ENCODE measurements around the gene TMEM107. TPM values are rescaled to one million over a fixed set of nuclear protein-coding genes. Genes with fewer than 3 reads are reported as not detected.

Gene TMEM107
- total RNA-seq, 4 donors from 2014 or later: 12.7 to 21.7 (median 15.5) TPM

DNA sequence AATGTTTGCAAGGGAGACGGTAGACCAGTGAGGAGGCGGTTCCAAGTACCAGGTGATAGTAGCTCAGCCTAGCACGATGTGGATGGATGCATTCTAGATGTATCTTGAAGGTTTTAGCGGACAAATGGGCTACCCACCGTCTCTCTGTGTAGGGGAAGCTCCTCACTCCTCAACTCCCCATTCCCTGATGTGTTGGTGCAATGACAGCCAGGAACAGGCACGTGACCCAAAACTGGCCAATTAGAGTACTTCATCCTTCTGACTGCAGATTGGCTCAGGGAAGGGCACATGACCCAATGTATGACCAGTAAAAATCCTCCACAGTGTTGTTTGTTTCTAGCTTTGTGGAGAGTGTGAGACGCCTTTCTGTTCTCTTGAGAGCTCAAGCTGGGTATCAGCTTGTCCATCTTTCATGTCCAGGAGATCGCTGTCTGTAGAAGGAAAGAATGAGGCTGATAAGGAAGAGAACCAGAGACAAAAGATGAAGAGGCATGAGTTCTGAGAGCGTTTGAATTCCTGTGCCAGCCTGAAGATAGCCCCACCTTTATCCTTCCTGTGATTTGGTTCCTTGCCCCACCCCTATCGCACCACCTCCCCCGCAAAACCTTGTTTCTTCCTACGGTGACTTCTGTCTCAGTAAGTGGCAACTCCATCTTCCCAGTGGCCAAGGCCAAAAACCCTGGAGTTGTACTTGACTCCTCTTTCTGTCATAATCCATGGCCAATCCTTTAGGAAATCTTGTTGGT, 16.1 kb upstream of the TMEM107 start:
- peak in 3 of 4 donors; percentile 29 to 81 (median 60) for TF ChIP-seq POLR2A (IDR thresholded peaks at IDR 0.05)
- TF ChIP-seq, protein P1, sequence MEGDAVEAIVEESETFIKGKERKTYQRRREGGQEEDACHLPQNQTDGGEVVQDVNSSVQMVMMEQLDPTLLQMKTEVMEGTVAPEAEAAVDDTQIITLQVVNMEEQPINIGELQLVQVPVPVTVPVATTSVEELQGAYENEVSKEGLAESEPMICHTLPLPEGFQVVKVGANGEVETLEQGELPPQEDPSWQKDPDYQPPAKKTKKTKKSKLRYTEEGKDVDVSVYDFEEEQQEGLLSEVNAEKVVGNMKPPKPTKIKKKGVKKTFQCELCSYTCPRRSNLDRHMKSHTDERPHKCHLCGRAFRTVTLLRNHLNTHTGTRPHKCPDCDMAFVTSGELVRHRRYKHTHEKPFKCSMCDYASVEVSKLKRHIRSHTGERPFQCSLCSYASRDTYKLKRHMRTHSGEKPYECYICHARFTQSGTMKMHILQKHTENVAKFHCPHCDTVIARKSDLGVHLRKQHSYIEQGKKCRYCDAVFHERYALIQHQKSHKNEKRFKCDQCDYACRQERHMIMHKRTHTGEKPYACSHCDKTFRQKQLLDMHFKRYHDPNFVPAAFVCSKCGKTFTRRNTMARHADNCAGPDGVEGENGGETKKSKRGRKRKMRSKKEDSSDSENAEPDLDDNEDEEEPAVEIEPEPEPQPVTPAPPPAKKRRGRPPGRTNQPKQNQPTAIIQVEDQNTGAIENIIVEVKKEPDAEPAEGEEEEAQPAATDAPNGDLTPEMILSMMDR (IDR thresholded peaks at IDR 0.05): no peak
- peak overlapping the region; percentile 9 to 62 (median 40) for H3K4me3 ChIP-seq
- peak overlapping the region; percentile 78 to 93 (median 90) for H3K27ac ChIP-seq
- no peaks in the 10 kb centered on the region for H3K9me3 ChIP-seq
- H3K27me3 ChIP-seq: no peaks in the 10 kb centered on the region
- WGBS, 2 donors: 5 to 8% methylated on average over 12 of the region's 12 CpGs
- H3K4me1 ChIP-seq: peaks cover 13 to 54% (median 31%) of the 10 kb centered on the region in 3 donors
- H3K36me3 ChIP-seq: no peaks in the 10 kb centered on the region
- no peak for DNase-seq
- intact Hi-C loops (cut with DNase I): no loop called here

- Histone ChIP-seq H3K27ac (peak overlapping the region; percentile 96 to 99 (median 98)), H3K4me3 (peak overlapping the region in 3 of 4 donors; percentile 85 to 97 (median 86)), H3K36me3 (no peaks in the 10 kb centered on the region), H3K4me1 (peaks cover 13 to 72% (median 31%) of the 10 kb centered on the region in 3 donors), H3K9me3 (no peaks in the 10 kb centered on the region), H3K27me3 (no peaks in the 10 kb centered on the region)
- 33 to 42% methylated on average over 6 of the region's 6 CpGs for WGBS, 2 donors
- no peak for DNase-seq
- no peak for TF ChIP-seq POLR2A (IDR thresholded peaks at IDR 0.05)
- TF ChIP-seq, protein P1 (IDR thresholded peaks at IDR 0.05): no peak
- intact Hi-C loops (cut with DNase I): no loop called here
Measured at GRCh38 chr17:8190506-8190905, 14.3 kb upstream of the TMEM107 start.

- Histone ChIP-seq H3K4me1 (peaks cover 13 to 73% (median 31%) of the 10 kb centered on the region in 3 donors), H3K9me3 (no peaks in the 10 kb centered on the region), H3K36me3 (no peaks in the 10 kb centered on the region), H3K27ac (peak within 1 kb of the TSS; percentile 96 to 99 (median 98)), H3K27me3 (no peaks in the 10 kb centered on the region), H3K4me3 (peak within 1 kb of the TSS; percentile 75 to 97 (median 86))
- 0% methylated on average over 9 to 12 of the region's 70 CpGs for WGBS, 2 donors
- peak; percentile 92 for DNase-seq
- TF ChIP-seq, protein P1 (IDR thresholded peaks at IDR 0.05): no peak
- peak in 3 of 4 donors; percentile 77 to 92 (median 82) for TF ChIP-seq POLR2A (IDR thresholded peaks at IDR 0.05)
- intact Hi-C loops (cut with DNase I): no loop called here
Measured at GRCh38 chr17:8189711-8190477, 13.7 kb upstream of the TMEM107 start, which contains the start of gene BORCS6. Gene BORCS6, minus strand, starts transcription at chr17:8190180. Its CDS starts 40 bp downstream, at chr17:8190140.

- DNase-seq: no peak
- intact Hi-C loops (cut with DNase I): no loop called here
Measured at GRCh38 chr17:8189041-8189710, 13.0 kb upstream of the TMEM107 start.

More at GRCh38 chr17:8189041-8189710, 13.0 kb upstream of the TMEM107 start:
- H3K36me3 ChIP-seq: no peaks in the 10 kb centered on the region
- 0 to 20% methylated on average over 1 to 28 of the region's 67 CpGs for WGBS, 2 donors
- H3K27ac ChIP-seq: peak overlapping the region; percentile 96 to 99 (median 98)
- H3K4me3 ChIP-seq: peak overlapping the region; percentile 75 to 97 (median 86)
- H3K9me3 ChIP-seq: no peaks in the 10 kb centered on the region
- H3K4me1 ChIP-seq: peaks cover 13 to 73% (median 31%) of the 10 kb centered on the region in 3 donors
- no peaks in the 10 kb centered on the region for H3K27me3 ChIP-seq
- no peak for TF ChIP-seq POLR2A (IDR thresholded peaks at IDR 0.05)
- TF ChIP-seq, protein P1 (IDR thresholded peaks at IDR 0.05): no peak

All from esophagus squamous epithelium (tissue), 5 donors.